ENCODE measurements around the gene MIXL1.
"Not testable (repeated sequence)": the region's sequence is repeated elsewhere in the genome, so short reads cannot be mapped to it uniquely, and the experiment has no call there.

Gene MIXL1

DNA sequence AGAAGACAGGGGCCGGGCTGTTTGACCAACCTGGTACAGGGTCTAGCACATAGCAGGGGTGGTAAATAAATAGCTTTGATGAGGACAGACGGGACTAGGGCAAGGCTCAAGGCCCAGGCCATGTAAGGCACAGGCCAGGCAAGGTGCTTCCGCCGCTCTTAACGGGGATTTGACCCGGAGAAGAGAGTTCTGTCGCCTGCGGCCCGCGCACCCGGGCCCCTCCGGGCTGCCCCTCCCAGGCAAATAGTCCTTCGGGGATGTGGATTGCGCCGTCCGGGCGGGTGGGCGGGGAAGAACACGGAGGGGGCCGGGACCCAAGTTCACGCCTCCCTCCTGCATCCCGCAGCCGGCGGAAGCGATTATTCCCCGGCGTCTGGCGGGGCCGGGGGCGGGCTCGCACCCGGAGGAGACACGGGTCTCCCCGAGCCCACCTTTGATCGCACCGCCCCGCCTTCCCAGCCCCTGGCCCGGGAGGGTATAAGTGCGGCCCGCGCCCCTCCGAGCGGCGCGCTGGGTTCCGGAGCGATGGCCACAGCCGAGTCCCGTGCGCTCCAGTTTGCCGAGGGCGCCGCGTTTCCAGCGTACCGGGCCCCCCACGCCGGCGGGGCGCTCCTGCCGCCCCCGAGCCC, at the start of gene MIXL1:
Gene MIXL1, plus strand, starts transcription at position 508 of the 629 bp plus-strand sequence. Its CDS starts 18 bp downstream, at position 526.
- no peak for DNase-seq (ENCODE audit: low read depth, low spot score)

DNA sequence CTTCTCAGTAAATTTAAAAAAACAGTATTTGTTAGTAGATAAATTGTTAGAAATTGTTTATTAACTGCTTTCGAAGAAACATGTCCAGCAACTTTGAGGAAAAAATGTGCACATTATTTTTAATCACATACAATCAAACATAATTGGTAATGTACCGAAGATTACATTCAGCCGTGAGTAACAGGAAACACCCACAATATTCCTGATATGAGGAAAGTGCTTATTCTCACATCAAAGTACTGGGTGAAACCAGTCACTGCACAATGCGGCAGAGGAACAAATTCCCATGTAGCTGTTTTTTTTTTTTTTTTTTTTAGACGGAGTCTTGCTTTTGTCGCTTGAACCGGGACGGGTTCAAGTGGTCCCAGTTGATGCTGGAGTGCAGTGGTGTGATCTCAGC, 46.6 kb upstream of the MIXL1 start:
- DNase-seq (ENCODE audit: low read depth, low spot score) = no peak

DNA sequence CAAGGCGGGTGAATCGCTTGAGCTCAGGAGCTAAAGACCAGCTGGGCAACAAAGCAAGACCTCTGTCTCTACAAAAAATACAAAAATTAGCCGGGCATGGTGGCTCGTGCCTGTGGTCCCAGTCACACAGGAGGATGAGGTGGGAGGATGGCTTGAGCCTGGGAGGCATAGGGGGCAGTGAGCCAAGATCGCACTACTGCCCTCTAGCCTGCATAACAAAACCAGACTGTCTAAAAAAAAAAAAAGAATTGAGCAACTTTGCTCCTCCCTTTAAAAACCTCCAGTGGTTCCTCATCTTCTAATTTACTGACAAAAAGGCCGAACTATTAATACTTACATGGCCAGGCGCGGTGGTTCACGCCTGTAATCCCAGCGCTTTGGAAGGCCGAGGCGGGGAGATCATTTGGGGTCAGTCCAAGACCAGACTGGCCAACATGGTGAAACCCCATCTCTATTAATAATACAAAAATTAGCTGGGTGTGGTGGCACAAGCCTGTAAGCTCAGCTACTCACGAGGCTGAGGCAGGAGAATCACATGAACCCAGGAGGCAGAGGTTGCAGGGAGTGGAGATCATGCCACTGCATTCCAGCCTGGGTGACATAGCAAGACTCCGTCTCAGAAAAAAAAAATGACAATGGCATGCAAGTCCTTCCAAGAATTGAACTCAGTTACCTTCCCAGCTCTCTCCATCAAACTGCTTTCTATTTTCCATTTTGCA, 41.3 kb upstream of the MIXL1 start:
- no peak for DNase-seq (ENCODE audit: low read depth, low spot score)

DNA sequence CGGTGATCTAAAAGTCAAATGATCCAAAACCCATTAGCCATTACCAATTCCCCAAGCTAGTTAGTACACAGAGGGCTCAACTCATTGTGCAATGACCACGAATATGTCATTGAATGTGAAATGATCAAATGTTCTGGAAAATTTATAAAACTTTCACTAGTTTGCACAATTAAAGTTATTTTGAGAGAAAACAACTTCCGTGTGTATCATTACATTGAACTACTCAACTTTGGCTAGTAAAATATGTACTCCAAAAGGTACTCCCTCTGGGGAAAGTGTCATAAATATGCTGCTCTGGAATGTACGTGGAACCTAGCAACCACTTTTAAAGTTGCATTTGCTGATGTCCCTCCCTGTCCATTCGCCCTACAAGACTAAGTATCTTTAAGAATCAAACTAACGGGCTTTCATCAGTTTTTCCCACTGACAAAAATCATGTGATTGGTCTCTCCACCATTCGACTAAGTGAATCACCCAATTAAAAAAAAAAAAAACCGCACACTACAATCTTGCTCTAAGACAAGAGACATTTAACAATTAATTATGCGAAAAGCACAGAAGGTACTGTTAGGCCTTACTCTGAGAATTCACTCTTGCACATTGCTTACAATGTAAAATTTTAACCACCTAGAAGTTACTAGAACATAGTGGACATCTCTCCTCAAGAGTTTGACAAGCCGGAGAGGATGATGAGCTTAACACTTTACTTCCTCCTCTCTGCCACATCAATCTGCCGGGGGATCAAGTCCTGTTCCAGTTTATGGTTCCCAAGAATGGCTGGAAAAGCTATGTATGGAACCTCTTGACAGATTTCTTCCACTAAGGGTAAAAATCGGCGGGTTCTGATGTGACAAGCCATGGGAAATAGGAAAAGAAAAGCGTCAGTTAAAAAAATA, 38.1 kb upstream of the MIXL1 start:
- no peak for DNase-seq (ENCODE audit: low read depth, low spot score)

DNA sequence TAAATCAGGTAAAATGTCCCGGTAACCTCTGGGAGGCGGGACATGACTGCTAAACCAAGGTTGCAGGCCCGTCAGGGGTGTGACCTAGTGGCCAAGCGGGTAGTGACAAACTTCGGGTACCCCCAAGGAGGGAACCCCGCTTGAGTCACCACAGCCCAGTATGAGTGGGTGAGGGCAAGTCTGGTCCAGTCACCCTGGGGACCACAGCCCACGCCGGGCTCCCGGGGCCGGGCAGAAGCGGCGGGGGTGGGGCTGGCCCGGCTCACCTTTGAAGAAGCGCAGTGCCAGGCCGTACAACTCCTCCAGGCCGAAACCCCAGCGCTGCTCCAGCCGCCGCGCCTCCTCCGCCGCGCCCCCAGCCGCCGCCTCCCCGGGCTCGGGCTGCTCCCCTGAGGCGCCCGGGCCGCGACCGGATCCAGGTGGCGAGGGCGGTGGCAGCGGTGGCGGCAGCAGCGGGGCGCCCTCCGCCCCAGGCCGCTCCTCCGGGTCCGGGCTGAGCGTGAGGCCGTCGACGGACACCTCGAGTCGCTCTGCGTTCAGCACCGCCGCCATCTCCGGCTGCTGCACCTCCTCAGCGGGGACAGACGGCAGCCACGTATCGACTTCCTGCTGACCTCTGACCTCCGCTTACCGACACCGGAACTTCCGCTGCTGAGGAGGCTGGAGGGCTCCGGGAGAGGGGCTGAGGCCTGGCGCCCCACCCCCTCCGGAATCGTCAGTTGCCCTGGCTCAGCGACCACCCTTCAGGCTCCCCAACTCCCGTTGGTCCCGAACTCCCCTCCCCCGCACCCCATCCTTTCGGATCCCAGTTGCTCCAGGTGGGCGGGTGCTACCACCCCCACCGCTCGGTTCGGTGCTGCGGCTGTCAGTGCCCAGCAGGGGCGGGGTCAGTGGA, 37.1 kb upstream of the MIXL1 start, which contains the start of gene ACBD3:
Gene ACBD3, minus strand, starts transcription at position 618 of the 895 bp plus-strand sequence. Its CDS starts 66 bp downstream, at position 552.
- DNase-seq (ENCODE audit: low read depth, low spot score) = peak; percentile 57

DNA sequence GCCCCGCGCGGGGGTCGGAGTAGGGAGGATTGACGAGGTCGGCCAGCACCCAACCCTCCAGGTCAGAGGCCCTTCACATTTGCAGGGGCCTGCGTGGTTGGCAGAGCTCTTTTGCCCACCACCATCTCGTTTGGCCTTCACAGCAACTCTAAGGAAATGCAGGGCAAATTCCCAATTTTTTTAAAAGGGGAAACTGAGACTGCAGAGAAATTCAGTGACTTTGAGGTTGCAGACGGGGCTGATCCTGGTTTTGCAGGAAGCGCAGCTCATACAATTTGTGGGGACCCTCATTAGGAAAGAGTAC, 36.5 kb upstream of the MIXL1 start:
- no peak for DNase-seq (ENCODE audit: low read depth, low spot score)

DNA sequence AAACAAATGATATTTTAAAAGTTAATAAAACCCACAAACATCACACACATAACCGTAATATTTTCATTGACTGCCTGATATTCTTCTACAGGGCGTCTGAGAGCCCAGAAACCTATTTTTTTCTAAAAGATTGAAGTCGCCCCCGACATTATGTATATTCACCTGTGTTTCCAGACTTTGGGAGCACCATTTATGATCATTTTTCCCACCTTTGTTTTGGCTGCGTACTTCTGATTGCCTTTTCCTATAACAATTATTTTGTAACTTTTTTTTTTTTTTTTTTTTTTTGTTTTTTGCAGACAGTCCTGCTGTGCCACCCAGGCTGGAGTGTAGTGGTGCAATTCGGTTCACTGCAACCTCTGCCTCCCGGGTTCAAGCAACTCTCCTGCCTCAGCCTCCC, 36.1 kb upstream of the MIXL1 start:
- DNase-seq (ENCODE audit: low read depth, low spot score) = no peak

DNA sequence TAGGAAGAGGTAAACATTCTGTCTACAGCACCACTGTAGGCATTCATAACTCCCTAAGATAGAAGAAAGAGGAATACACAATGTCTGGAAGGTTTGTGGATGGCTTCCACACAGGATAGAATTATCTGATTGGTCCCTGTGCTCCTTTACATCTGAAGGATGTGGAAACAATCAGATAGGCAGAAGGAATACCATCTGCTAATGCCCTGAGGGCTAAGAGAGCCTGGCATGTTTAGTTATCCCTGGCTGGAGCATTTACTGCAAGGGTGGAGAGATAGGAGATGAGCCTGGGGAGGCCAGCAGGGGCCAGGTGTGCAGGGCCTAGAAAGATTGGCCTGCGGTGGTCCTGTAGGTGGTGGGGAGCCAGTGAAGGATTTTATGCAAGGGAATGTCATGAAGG, 28.3 kb upstream of the MIXL1 start:
- DNase-seq (ENCODE audit: low read depth, low spot score) = no peak

DNA sequence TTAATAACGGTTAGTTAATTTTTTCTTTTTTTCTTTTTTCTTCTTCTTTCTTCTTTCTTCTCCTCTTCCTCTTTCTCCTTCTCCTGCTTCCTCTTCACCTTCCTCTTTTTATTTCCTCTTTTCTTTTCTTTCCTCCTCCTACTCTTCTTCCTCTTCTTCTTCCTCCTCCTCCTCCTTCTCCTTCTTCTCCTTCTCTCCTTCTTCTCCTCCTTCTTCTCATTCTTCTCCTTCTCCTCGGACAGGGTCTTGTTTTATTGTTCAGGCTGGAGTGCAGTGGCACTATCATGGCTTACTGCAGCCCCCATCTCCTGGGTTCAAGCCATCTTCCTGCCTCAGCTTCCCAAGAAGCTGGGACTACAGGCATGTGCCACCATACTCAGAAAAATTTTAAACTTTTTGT, 23.5 kb upstream of the MIXL1 start:
- DNase-seq (ENCODE audit: low read depth, low spot score) = no peak

DNA sequence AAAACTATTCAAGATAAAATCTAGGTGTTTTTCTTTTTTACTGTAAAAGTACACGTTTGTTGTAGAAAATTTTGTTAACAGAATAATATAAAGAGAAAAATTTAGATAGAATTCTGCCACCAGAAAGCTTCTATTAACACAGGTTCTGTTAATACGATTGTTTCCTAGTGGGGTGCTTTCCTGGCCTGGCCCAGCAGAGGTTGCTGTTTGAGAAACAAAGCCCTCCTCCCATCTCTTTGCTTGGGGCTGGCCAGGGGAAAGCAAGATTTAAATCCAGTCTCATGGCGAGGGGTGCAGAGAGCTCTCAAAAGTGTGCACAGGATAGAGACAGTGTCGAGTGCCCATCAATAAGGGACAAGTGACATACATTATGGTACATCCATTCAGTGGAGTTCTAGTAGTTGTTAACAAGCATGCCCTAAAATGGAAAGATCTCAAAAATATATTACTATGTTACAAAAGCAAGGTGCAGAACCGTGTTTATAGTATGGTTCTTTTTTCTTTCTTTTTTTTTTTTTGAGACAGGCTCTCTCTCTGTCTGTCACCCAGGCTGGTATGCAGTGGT, 22.4 kb upstream of the MIXL1 start:
- DNase-seq (ENCODE audit: low read depth, low spot score) = no peak

DNA sequence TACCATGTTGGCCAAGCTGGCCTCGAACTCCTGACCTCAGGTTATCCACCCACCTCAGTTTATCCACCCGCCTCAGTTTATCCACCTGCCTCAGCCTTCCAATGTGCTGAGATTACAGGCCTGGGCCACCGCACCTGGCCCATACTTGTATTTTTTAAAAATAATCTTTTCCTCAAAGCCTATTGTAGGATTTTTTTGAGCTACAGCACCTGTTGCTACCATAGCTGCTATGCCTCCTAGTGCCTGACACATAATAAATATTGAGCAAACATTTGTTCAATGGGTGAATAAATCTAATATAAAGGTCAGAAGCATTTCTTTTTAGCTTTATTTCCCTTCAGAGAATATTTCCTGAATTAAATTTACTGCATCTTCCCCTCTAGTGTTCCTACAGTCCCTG, 21.2 kb upstream of the MIXL1 start:
- DNase-seq (ENCODE audit: low read depth, low spot score) = no peak

DNA sequence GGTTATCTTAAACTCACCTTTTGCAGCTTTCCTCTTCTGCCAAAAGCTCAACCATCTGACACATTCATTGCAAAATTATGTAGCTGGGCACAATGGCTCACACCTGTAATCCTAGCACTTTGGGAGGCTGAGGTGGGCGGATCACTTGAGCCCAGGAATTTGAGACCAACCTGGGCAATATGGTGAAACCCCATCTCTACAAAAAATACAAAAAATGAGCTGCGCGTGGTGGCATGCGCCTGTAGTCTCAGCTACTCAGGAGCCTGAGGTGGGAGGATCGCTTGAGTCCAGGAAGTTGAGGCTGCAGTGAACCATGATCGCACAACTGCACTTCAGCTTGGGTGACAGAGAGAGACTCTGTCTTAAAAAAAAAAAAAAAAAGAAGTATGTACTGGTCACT, 20.8 kb upstream of the MIXL1 start:
- DNase-seq (ENCODE audit: low read depth, low spot score) = not testable (repeated sequence)

DNA sequence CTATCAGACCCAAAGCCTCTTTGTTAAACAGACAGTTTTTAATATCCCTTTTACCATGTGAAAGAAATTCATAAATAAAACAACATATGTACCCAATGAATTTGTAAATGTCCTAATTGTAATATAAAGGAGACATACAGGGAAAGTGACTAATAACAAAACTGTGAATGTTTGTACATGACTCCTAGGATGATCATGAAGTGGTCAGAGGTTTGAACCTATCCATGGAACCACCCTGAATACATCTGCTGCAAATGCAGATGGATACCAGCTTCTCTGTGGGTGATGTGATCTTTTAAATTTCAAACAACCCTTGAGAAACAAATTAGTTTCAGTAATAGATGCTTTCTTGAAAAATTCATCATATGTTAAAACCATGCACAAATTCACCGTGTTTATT, 20.2 kb upstream of the MIXL1 start:
- no peak for DNase-seq (ENCODE audit: low read depth, low spot score)

DNA sequence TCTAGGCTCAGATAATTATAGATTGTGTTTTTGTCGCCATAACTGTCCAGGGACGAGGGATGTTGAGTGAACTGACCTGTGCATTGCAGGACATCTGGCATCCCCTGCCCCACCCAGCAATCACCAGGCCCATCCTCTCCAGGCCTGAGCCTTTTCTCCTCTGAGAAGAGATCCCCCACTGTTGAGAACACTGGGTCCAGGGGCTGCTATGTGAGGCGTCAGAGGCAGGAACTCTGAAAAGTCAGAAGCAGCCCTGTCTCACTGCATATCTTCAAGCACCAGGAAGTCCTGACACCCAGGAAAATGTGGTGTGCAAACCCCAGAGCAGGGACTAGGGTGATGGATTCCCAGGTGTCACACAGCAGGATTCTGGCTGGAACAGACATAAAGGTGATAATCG, 19.8 kb upstream of the MIXL1 start:
- no peak for DNase-seq (ENCODE audit: low read depth, low spot score)

DNA sequence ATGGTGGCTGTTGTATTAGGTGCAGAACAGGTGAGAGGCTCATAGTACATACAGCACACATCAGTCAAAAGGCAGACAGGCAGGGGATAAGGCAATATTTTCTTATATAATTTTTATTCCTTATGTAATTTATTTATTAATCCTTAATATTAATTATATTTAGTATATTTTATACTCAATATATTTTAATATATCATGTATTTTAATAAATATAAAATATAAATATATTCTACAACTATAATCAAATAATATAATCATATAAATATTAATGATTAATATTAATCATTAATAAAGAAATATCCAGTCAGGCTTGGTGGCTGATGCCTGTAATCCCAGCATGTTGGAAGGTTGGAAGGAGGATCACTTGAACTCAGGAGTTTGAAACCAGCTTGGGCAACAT, 19.3 kb upstream of the MIXL1 start:
- DNase-seq (ENCODE audit: low read depth, low spot score) = no peak

DNA sequence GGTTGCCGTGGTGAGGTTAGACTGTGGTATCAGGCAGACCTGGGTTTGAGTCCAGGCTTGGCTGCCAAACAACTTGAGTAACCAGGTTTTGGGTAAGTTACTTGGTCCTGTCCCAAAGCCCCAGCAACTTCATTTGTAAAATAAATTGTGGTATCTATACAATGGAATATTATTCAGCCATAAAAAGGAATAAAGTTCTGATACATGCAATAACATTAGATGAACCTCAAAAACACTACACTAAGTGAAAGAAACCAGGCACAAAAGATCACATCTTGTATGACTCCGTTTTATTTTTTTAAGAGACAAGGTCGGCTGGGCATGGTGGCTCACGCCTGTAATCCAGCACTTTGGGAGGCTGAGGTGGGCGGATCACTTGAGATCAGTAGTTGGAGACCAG, 16.4 kb upstream of the MIXL1 start:
- DNase-seq (ENCODE audit: low read depth, low spot score) = no peak

DNA sequence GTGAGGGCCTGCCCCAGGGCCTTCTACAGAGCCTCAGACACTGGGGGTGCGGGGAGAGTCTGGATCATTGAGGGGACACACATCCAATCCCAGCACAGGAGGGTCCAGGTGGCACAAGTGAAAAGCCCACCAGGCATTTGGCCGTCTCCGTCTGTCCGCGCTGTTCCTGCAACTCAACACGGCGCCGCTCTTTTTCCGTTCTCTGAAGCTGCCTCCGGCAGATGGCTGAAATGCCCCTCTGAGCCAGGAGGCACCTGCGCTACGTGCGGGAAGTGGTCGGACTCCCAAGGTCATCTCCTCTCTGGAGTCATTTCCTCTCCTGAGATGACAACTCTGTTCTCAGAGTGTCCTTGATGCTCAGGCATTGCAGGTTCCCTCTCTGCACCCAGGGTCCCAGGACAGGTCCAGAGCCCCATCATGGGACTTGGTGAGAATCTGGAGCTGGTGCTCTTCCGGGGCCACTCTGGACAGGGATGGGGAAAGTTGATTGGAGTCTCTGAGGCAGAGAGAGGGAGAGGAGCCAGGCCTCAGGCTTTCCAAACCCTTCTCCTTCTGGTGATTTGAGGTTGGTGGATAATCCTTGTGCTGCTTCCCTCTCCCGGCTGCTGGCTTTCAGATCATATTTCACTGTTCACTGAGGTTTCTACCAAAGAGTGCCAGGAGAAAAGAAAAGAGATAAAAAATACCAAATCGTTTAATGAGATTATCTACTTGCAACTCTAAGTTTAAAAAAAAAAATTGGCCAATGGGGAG, 14.0 kb upstream of the MIXL1 start:
- no peak for DNase-seq (ENCODE audit: low read depth, low spot score)

DNA sequence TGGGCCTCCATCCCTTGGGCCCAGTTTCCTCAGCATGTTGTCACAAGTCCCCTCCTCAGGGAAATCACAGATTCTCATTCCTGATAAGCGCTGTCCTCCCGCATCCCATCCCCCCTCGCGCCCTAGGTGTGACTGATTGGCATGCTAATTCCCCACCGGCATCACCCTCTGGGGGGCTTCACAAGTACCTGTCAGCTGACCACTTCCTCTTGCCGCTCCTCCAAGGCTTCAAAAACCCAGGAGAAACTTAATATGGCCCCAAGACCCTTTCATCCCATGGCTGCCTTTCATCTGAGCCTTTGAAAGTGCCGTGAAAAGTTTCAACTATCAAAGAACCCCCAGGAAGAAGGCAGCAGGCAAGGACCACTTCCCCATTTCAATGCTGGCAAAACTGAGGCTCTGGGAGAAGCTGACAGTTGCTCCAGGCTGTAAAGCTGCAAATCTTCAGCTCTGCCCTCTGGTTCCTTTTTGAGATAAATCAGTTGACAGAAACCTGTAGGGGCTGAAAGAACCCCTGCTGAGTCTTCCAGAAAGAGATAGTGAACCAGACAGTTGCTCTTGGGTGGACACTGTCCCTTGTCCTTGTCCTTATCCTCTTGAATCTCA, 12.8 kb upstream of the MIXL1 start:
- no peak for DNase-seq (ENCODE audit: low read depth, low spot score)

DNA sequence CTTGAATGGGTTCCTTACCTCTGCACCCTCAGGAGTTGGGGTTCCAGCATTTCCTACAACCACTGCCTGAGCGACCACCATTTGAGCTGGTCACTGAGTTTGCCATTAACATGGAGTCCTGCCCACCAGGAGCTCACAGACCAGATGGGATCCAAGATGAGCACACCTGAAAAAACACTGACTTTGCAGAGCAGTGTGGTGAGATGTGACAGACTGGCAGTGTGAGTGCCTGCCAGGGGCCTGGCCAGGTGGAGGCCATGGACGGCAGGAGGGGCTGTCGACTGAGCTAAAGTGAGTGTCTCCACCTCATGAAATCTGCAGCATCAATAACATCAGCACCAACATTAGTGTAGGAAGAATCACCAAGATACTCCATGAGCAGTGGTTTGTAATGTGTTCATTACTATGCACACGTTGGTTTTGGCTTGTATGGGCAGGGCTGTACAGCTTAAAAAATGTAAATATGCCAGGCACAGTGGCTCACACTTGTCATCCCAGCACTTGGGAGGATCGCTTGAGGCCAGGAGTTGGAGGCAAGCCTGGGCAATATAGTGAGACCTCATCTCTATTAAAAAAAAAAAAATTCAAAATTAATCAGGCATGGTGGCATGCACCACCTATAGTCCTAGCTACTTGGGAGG, 12.2 kb upstream of the MIXL1 start:
- DNase-seq (ENCODE audit: low read depth, low spot score) = no peak

DNA sequence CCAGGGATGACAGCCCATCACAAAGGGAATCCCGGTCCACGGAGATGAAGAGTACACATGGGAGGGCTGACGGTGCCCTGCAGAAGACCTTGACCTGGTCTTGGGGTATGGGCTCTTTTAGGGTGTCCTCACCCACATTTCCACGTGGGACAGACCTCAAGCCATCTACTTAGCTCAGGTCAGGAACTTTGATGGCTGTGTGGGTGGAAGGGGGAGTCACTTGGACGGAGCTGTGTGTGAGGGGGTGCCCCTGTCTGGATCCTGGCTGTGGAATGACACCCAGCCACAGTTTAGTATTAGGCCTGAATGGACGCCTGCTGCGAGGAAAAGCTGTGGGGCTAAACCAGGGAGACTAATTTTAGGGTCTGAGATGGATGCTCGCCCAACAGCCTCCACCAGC, 10.9 kb upstream of the MIXL1 start:
- no peak for DNase-seq (ENCODE audit: low read depth, low spot score)

Data from smooth muscle cell of the brain vasculature (primary cell).